ENCODE results near the gene WDCP. TPM values are rescaled to one million over a fixed set of nuclear protein-coding genes. Genes with fewer than 3 reads are reported as not detected.

The WDCP gene
- total RNA-seq, 1 donor = 14.7 TPM

DNA sequence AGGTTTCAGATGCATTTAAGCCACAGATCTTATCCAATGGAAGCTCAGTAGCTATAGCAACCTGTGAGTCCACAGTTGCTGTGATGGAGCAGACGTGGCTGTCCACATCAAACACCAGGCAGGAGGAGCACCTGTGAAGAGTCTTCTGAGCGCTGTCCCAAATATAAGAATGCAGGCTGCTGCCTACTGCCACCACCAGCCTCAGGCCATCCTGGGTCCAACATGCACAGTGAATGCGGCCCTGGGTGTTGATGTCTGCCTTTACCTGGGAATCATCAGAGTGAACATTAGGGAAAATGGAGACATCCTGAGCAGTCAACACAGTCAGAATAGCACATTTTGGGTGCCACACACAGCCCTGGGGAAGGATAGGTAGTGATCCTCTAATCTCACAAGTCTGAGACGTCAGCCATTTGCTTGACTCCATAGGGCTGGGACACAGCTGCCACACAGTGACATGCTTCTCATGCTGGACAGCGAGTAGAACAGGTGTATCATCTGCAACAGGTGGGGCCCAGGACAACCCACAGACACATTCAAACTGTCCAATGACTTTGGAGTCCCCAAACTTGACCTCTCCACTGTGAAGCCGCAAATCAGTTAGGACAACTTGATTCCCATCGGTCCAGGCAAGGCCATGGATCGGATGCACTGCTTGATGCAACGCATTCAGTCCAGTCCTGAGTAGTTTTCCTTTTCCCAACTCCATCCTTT, 8.2 kb downstream of the WDCP start:
- DNase-seq (ENCODE audit: low read depth) = no peak
- TF ChIP-seq CTCF (IDR thresholded peaks at IDR 0.05; ENCODE audit: insufficient read depth, low read depth, low read length) = no peak
- no peak overlapping the region for H3K4me3 ChIP-seq (ENCODE audit: low read depth, low read length)

DNA sequence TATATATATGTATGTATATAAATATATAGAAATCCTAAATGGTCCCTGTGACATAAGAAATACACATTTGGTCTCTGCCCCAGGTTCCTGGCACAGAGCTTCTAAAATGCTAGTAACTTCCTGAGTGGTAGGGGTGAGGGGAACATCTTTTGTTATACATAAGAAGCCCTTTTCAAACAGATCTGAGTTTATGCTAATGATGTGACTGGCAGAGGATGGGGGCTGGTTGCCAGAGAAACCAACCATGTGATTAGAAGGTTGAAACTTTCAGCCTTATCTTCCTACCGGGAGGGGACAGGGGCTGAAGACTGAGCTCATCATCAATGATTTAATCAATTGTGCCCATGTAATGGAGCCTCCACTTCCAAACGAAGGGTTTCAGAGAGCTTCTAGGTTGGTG, 21.0 kb downstream of the WDCP start:
- no peak overlapping the region for H3K4me3 ChIP-seq (ENCODE audit: low read depth, low read length)
- DNase-seq (ENCODE audit: low read depth) = no peak
- no peak for TF ChIP-seq CTCF (IDR thresholded peaks at IDR 0.05; ENCODE audit: insufficient read depth, low read depth, low read length)

- DNase-seq (ENCODE audit: low read depth) = no peak
- no peak for TF ChIP-seq CTCF (IDR thresholded peaks at IDR 0.05; ENCODE audit: insufficient read depth, low read depth, low read length)
Observed at GRCh38 chr2:24024996-24025663, 22.1 kb downstream of the WDCP start.

GRCh38 chr2:24024018-24024417, 23.2 kb downstream of the WDCP start:
- DNase-seq (ENCODE audit: low read depth) = peak; percentile 35
- TF ChIP-seq CTCF (IDR thresholded peaks at IDR 0.05; ENCODE audit: insufficient read depth, low read depth, low read length) = peak; percentile 52
- H3K4me3 ChIP-seq (ENCODE audit: low read depth, low read length) = no peak overlapping the region

More at GRCh38 chr2:24024996-24025663, 22.1 kb downstream of the WDCP start:
- no peak overlapping the region for H3K4me3 ChIP-seq (ENCODE audit: low read depth, low read length)

GRCh38 chr2:24022975-24023575, 24.1 kb downstream of the WDCP start:
- TF ChIP-seq CTCF (IDR thresholded peaks at IDR 0.05; ENCODE audit: insufficient read depth, low read depth, low read length) = no peak
- DNase-seq (ENCODE audit: low read depth) = no peak
- H3K4me3 ChIP-seq (ENCODE audit: low read depth, low read length) = no peak overlapping the region

GRCh38 chr2:24022324-24022974, 24.7 kb downstream of the WDCP start:
- no peak for DNase-seq (ENCODE audit: low read depth)
- no peak overlapping the region for H3K4me3 ChIP-seq (ENCODE audit: low read depth, low read length)
- no peak for TF ChIP-seq CTCF (IDR thresholded peaks at IDR 0.05; ENCODE audit: insufficient read depth, low read depth, low read length)

All from fibroblast of villous mesenchyme (primary cell).